T-helper 22 cell (primary cell): Measurements from ENCODE around the gene FOLR2.
"Not testable (repeated sequence)": the region's sequence is repeated elsewhere in the genome, so short reads cannot be mapped to it uniquely, and the experiment has no call there.

Experiments used
- DNase-seq: peaks from one replicate; pipeline ENCODE4 v3.0.0-alpha.2; 2020; ENCODE audit warnings: low read depth

The FOLR2 gene

DNA sequence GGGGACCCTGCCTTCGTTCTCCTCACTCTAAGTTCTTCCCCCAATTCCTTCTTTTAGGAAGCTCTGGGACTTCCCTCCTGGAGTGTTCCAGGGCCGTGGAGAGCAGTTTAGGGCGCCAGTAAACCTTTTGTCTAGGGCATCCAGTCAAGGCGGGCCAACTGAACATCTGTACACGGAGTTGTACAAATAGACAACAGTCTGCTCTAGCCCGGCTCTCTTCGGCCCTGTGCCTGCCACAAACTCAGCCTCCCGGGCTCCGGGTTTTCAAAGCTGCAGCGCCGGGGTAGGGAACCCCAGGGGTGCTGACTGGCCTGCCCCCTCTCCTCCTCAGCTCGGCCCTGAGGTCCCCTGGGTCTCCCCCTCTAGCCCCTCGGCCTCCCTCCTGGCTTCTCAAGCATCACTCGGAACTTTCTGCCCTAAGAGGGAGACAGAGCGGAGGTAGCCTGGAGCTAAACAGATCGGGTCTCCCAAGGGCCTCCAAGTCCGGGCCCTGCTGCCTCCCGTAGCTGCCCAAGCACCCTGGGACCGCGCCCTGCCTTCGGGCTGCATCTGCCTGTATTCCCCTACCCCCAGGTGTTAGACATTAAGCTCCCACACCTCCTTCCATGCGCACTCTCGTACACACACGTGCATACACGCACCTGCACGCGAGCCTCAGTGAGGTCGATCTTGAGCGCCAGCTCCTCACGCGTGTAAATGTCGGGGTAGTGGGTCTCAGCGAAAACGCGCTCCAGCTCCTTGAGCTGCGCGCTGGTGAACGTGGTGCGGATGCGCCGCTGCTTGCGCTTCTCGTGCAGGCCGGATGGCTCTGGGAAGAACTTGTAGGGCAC is 24.1 kb downstream of the FOLR2 start:
- no peak for DNase-seq

DNA sequence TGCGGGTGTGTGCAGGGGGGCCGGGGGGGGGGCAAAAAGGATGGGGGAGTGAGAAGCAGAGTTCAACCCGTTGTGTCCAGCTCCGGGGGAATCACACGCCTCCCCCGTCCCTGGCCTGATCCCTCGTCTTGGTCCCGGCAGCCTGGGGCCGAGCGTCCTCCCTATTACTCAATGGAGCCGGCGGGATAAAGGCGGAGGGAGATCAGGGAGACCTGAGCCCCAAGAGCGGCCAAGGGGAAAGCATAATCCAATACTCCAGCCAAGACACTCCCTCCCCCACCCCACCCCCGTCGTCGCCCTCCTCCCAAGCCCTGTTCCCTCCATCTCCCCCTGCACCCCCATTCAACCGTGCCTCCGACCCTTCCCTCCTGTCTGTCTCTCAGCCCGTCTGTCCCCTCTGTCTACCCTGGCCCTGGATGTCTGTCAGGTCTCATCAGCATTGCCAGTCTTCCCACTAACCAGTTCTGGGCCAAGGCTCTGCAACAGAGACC is 24.7 kb downstream of the FOLR2 start:
- DNase-seq = no peak

DNA sequence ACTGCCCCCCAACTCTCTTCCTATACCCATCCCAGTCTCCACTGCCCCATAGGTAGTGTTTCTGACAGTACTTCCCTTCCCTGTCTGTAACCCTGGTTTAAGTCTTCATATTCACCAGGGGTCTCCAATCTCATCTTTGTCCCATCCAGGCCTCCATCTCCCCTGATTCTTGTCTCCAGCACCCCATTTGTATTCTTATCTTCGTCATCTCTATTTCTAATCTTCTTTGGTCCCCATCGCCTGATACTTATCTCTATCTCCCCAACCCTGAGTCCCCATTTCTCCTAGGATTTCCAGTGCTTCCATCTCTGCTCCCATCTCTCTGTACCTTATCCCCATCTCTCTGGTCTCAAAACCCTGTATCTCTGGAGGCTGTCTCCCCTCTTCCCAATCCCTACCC is 25.5 kb downstream of the FOLR2 start:
- no peak for DNase-seq

GRCh38 chr11:72243173-72244059 is 26.8 kb downstream of the FOLR2 start:
- DNase-seq = no peak

DNA sequence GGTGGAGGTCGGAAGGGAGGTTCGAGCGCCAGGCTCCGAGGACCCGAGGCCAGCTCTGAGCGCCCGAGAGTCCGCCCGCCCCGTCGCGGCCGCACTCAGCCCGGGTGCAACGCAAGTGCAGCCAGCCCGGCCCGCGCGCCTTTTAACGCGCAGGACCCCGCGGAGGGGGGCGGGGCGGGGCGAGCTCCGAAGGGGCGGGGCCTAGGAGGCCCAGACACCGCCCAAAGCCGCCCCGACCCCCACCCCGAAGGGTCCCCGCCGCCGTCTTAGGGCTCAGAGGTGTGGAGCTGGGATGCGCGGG is 27.4 kb downstream of the FOLR2 start, which contains the start of gene PHOX2A:
PHOX2A (minus strand) TSS at position 117 of the 301 bp plus-strand sequence. CDS start 172 bp downstream, outside the sequence.
- DNase-seq = no peak

GRCh38 chr11:72244361-72245262 is 28.0 kb downstream of the FOLR2 start:
- no peak for DNase-seq

DNA sequence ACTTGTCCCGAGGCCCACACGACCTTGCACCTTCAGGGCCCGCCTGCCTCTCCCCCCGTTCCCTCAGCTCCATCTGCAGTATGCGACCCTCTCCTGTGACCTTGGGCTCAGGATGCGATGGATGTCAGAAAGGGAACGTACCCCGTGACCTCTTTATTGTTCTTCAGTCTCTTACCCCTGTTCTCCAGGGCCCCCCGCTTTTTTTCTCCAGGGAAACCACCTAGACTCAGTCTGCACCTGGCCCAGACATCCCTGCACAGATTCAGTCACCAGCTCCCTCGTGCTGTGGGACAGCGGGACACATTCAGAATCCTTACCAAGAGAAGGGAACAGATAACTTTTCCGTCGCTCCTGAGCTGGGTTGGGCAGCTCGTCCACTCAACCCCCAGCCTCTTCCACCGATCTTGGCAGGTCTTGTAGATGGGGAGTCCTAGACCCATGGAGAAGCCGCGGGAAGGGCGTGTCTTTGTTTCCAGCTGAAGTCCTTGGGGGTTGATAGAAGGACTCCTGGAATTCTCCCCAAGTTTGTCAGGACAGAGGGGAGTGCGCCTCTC is 28.7 kb downstream of the FOLR2 start:
- no peak for DNase-seq

DNA sequence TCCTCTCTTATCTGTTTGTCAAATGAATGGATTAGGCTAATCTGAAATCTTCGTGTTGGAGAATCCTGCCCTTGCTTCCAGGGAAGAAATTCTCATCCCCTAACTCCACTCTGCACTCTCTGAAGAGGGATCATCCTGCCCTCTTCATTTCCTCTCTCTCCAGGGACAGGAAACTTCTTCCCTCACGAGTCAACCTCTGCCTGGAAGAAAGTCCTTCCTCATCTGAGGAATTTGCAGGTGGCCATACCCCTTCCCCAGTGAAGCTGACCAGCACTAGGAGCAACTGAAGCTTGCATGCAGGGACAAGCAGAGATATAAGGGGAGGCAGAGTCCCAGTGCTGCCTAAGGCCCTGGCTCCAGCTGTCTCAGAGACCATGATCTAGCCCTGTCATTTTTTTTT is 31.0 kb downstream of the FOLR2 start:
- DNase-seq = no peak

DNA sequence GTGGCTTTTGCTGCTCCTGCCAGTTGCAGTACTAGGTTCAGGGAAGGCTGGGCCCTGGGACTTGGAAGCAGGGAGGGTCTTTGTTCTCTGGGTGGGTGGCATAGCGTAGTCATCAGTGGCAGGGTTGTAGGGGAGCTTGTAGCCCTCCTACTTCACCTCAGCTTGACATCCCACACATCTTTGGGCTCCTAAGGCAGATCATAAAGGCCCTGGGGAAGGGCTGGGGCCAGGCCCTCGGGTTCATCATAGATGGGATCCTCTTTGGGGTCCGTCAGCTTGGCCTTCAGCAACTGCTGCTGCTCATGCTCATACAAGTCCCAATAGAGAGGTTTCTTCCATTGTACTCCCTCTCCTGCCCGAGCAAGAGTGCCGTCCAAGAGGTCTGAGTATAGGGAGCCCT is 33.4 kb downstream of the FOLR2 start:
- no peak for DNase-seq

DNA sequence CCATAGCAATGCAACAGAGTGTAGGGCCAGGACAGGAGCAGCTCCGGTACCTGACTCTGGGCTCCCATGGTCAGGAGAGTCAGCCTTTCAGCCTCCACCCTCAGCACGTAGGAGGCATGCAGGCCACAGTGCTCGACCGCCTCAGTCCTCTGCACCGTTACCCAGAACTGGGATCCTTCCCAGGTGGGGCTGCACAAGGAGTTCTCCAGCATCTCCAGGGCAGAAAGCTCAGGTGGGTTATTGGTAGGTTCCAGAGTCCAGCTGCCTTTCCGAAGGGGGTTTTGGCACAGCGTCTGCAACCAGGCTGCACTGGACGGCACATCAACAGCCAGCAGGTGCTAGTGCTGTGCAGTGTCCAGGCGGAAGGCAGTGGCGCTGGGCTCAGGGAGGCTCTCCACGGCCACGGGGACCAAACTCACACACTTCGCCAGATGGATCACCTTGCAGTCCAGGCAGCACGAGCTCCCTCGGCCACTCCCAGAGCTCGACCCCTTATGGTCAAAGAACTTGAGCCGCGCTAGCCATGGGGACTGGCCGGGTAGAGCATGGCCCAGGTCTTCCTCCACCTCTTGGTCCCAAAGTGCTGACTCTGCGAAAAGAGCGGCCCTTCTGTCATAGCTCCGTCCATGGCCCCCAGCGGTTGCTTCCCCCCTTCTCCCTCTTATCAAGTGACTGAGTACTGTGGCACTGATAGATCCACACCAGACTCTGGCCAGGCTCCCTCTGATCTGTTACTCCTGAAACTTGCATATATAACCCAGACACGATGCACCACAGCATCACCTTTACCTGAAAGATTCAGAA is 34.3 kb downstream of the FOLR2 start:
- no peak for DNase-seq

GRCh38 chr11:72251614-72252013 is 35.0 kb downstream of the FOLR2 start:
- no peak for DNase-seq

GRCh38 chr11:72253392-72253791 is 36.8 kb downstream of the FOLR2 start:
- no peak for DNase-seq

GRCh38 chr11:72254299-72254993 is 37.9 kb downstream of the FOLR2 start:
- DNase-seq = no peak

DNA sequence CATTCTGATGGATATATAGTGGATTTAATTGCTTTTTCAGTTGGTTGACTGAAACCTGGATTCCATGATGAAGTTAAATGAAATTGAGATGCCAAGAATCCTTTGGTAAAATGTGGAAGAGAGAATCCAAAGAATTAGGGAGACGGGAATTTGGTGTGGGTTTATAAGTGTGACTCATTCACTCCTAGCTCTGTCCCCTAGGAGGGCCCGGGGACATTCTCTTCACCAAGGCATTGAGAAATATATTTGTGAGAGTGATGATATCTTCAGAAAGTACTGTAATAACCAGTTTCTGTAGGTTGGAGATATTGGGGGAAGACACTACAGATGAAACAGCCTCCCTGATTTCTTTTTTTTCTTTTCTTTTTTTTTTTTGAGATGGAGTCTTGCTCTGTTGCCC is 41.0 kb downstream of the FOLR2 start:
- no peak for DNase-seq

DNA sequence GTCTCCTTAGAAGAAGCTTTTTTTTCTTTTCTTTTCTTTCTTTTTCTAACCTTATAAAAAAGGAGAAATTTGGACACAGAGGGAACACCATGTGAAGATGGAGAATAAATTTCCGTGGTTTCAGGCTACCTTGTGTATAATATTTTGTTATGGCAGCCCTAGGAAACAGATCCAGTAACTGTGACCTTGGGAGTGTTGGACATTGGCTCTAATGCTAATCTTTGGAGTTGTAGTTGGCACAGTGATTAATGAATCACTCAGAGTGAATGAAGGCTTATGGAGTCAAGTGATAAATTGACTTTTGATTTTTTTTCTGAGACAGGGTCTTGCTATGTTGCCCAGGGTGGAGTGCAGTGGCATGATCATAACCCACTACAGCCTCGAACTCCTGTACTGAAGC is 42.9 kb downstream of the FOLR2 start:
- DNase-seq = no peak

GRCh38 chr11:72260574-72260973 is 44.0 kb downstream of the FOLR2 start:
- no peak for DNase-seq

DNA sequence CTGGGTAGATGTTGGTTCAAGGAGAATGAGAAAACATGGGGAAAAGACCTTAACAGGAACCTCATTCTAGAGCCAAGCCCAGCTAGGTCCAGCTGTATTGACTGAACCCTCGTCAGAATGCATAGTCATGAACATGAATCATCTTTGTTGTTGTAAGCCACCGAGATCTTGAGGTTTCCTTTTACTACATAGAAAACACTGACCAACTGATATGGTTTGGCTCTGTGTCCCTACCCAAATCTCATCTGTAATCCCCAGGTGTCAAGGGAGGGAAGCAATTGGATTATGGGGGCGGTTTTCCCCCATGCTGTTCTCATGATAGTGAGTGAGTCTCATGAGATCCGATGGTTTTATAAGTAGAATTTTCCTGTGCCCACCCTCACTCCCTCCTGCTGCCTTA is 46.8 kb downstream of the FOLR2 start:
- DNase-seq = no peak

- no peak for DNase-seq
These were observed 49.4 kb downstream of the FOLR2 start for GRCh38 chr11:72265951-72266350.

- DNase-seq = not testable (repeated sequence)
These were observed 50.4 kb downstream of the FOLR2 start for GRCh38 chr11:72266960-72267359.

DNA sequence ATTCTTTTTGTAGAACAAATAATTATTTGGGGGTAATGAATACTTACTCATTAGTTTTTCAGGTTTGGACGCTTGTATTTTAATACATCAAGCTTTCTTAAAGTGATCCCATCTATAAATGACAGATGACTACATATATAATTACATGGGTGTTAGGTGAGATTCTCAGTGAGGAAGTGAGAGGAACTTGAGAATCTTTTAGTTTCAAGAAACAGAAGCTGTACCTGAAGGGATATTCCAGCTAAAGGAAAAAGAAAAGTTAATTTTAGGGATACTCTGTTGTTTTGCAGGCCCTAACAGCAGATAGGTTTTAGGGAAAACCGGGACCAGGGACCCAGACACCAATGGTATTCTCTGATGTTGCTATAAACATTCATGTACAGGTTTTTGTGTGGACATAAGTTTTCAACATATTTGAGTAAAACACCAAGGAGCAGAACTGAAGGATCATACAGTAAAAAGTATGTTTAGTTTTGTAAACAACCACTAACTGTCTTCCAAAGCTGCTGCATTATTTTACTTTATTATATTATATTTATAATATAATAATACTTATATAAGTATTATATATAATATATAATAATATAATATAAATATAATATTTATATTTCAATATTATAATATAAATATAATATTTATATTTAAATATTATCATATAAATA is 51.5 kb downstream of the FOLR2 start:
- DNase-seq = no peak
